BE2C (cell line): Measurements from ENCODE around the gene SEMA3F.

ENCODE experiments used
- DNase-seq: peaks from one replicate; pipeline ENCODE4 v3.0.0-alpha.2; 2020
- H3K27me3 ChIP-seq: fragments of 250-450 bp; sonication (Bioruptor Pico); 2 replicates; pipeline ENCODE4 v1.5.1; 2020; ENCODE audit warnings: mild to moderate bottlenecking
- H3K36me3 ChIP-seq: fragments of 250-450 bp; sonication (Bioruptor Pico); 2 replicates; pipeline ENCODE4 v1.5.1; 2020; ENCODE audit warnings: mild to moderate bottlenecking
- H3K4me1 ChIP-seq: fragments of 250-450 bp; sonication (Bioruptor Pico); 2 replicates; pipeline ENCODE4 v1.5.1; 2020
- H3K4me3 ChIP-seq: 2 replicates; pipeline ENCODE4 v1.5.1; 2011; ENCODE audit warnings: low read depth, low read length
- H3K9me3 ChIP-seq: fragments of 250-450 bp; sonication (Bioruptor Pico); 2 replicates; pipeline ENCODE4 v1.5.1; 2020
- CTCF ChIP-seq: IDR thresholded peaks from 2 replicates; pipeline ENCODE4 v1.5.1; 2012; ENCODE audit warnings: mild to moderate bottlenecking, low read depth, low read length

The SEMA3F gene

DNA sequence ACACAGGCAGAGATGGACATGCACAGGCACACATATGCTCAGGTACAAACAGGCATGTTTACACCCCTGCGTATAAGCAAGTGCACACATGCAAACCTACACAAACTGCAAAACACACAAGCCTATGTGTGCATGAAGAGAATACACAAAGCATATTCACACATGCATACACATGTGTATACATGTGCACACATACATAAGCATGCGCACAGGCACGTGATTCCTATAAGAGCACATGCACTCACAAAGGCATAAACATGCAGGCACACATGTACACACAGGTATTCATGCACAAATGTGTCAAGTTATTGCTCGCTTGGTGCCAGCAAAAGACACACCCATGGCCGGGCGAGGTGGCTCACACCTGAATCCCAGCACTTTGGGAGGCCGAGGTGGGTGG is 34.9 kb downstream of the SEMA3F start:
- Histone ChIP-seq H3K4me1 (no peaks in the 10 kb centered on the region), H3K4me3 (no peak overlapping the region), H3K36me3 (no peaks in the 10 kb centered on the region), H3K9me3 (no peaks in the 10 kb centered on the region), H3K27me3 (peaks cover 20% of the 10 kb centered on the region)
- no peak for TF ChIP-seq CTCF
- DNase-seq, result no peak

DNA sequence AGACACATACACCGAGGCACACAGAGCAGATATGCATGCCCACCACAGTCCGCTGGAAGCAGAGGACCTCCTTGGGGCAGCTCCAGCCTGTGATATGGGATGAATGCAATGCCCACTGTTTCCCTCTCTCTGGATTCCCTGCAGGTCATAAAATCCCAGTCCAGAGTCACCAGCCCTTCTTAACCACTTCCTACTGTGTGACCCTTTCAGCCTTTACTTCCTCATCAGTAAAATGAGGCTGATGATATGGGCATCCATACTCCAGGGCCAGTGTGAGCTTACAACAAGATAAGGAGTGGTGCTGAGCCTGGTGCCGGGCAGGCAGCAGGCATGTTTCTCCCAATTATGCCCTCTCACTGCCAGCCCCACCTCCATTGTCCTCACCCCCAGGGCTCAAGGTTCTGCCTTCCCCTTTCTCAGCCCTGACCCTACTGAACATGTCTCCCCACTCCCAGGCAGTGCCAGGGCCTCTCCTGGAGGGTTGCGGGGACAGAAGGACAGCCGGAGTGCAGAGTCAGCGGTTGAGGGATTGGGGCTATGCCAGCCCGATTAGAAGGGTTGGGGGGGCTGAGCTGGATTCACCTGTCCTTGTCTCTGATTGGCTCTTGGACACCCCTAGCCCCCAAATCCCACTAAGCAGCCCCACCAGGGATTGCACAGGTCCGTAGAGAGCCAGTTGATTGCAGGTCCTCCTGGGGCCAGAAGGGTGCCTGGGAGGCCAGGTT is 36.0 kb downstream of the SEMA3F start, which contains the start of gene GNAT1:
TSS of gene GNAT1 (plus strand) at position 675 of the 725 bp plus-strand sequence. CDS start 116 bp downstream, outside the sequence.
- no peak for TF ChIP-seq CTCF
- Histone ChIP-seq H3K27me3 (peaks cover 20% of the 10 kb centered on the region), H3K4me1 (no peaks in the 10 kb centered on the region), H3K9me3 (no peaks in the 10 kb centered on the region), H3K36me3 (no peaks in the 10 kb centered on the region), H3K4me3 (no peak within 1 kb of the TSS)
- no peak for DNase-seq

DNA sequence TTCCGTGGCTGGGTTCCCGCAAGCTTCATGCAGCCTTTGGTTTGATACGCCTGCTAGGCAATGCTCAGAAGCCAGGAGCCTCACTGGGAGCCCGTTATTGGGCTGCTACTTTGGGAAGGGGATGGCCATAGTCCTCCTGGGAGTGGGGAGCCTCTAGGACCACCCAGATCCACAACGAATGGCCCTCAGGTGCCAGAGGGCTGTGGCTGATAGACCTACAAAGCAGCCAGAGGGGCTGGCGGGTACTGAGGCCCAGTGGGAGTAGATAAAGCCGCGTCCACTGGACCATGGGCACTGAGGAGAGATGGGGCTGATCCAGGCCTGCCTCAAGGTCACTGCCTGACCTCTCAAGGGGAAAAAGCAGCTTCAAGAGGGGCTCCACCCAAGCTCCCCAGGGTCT is 37.0 kb downstream of the SEMA3F start:
- DNase-seq, result no peak
- TF ChIP-seq CTCF, result no peak

GRCh38 chr3:50192689-50193141 is 37.6 kb downstream of the SEMA3F start:
- H3K4me3 ChIP-seq, result no peak overlapping the region
- H3K36me3 ChIP-seq, result no peaks in the 10 kb centered on the region
- peaks cover 20% of the 10 kb centered on the region for H3K27me3 ChIP-seq
- H3K4me1 ChIP-seq, result no peaks in the 10 kb centered on the region
- DNase-seq, result peak; percentile 64
- TF ChIP-seq CTCF, result peak; percentile 77
- no peaks in the 10 kb centered on the region for H3K9me3 ChIP-seq

More for the DNA sequence above, 37.0 kb downstream of the SEMA3F start:
- H3K9me3 ChIP-seq, result no peaks in the 10 kb centered on the region
- peaks cover 20% of the 10 kb centered on the region for H3K27me3 ChIP-seq
- no peaks in the 10 kb centered on the region for H3K4me1 ChIP-seq
- no peaks in the 10 kb centered on the region for H3K36me3 ChIP-seq
- H3K4me3 ChIP-seq, result no peak overlapping the region

DNA sequence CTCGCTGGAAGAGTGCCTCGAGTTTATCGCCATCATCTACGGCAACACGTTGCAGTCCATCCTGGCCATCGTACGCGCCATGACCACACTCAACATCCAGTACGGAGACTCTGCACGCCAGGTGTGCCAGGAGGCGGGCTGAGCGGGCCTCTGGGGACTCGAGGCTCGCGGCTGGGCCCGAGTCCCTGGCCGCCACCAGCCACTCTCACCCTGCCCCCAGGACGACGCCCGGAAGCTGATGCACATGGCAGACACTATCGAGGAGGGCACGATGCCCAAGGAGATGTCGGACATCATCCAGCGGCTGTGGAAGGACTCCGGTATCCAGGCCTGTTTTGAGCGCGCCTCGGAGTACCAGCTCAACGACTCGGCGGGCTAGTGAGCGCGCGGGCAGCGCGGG is 38.2 kb downstream of the SEMA3F start:
- Histone ChIP-seq H3K36me3 (no peaks in the 10 kb centered on the region), H3K4me3 (no peak overlapping the region), H3K4me1 (no peaks in the 10 kb centered on the region), H3K9me3 (no peaks in the 10 kb centered on the region), H3K27me3 (peaks cover 20% of the 10 kb centered on the region)
- TF ChIP-seq CTCF, result no peak
- no peak for DNase-seq

DNA sequence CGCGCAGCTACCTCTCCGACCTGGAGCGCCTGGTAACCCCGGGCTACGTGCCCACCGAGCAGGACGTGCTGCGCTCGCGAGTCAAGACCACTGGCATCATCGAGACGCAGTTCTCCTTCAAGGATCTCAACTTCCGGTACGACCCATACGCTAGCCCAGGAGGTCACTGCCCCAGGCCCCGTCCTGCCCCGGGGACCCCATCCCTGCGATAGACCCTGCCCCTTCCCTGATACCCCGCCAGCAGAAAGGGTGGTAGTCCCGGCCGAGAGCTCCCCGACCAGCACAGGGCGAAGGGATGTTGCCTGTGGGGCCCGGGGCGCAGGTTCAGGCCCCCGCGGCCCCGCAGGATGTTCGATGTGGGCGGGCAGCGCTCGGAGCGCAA is 38.6 kb downstream of the SEMA3F start:
- no peak for DNase-seq
- Histone ChIP-seq H3K4me1 (no peaks in the 10 kb centered on the region), H3K9me3 (no peaks in the 10 kb centered on the region), H3K27me3 (peaks cover 20% of the 10 kb centered on the region), H3K4me3 (no peak overlapping the region), H3K36me3 (no peaks in the 10 kb centered on the region)
- TF ChIP-seq CTCF, result no peak
